BJ (cell line): ENCODE data around the gene SIRPD. TPM values are rescaled to one million over a fixed set of nuclear protein-coding genes. Genes with fewer than 3 reads are reported as not detected.

Experiments used
- CTCF ChIA-PET: fragments of 350-600 bp; formaldehyde crosslinking; extraction: SDS; loops from one replicate; lab custom pipeline; 2021; ENCODE audit warnings: antibody characterized with exemption, inconsistent platforms; lab: Yijun Ruan, JAX
- POLR2A ChIA-PET: fragments of 300-600 bp; sonication (Branson Sonifier 250); formaldehyde crosslinking; extraction: SDS; loops from one replicate; lab custom pipeline; 2021; ENCODE audit warnings: antibody characterized with exemption; lab: Charles Lee
- DNase-seq: peaks from one replicate; pipeline ENCODE4 v3.0.0-alpha.2; 2011; ENCODE audit warnings: low read depth
- H3K27me3 ChIP-seq: 2 replicates; pipeline ENCODE4 v1.6.0; 2011; ENCODE audit warnings: low read length; ENCODE audit not compliant: control insufficient read depth, insufficient read depth
- H3K36me3 ChIP-seq: 2 replicates; pipeline ENCODE4 v1.5.1; 2011; ENCODE audit warnings: low read length; ENCODE audit not compliant: control insufficient read depth, insufficient read depth
- H3K4me3 ChIP-seq: 2 replicates; pipeline ENCODE4 v1.5.1; 2011; ENCODE audit warnings: low read depth, mild to moderate bottlenecking, control low read depth, low read length
- CTCF ChIP-seq: IDR thresholded peaks from 2 replicates; pipeline ENCODE4 v1.5.1; 2011; ENCODE audit warnings: low read depth, mild to moderate bottlenecking, control low read depth, inconsistent platforms, low read length, moderate library complexity; ENCODE audit not compliant: insufficient read depth
- polyA plus RNA-seq: library from polyadenylated mRNA; depleted of rRNA; stranded (reverse); fragments of >200 nt; gene quantifications from 2 replicates; pipeline ENCODE4 v1.2.3, GENCODE V29; 2011

SIRPD gene
- polyA plus RNA-seq, 1 experiment = not detected

- POLR2A ChIA-PET = no interaction called here
- Histone ChIP-seq H3K36me3 (no peaks in the 10 kb centered on the region), H3K27me3 (peaks cover 7% of the 10 kb centered on the region), H3K4me3 (no peak overlapping the region)
- no peak for DNase-seq
- CTCF ChIA-PET = interaction anchor here (0.5 kb wide), 1 partner anchor 9 kb away, joined by 3 read pairs; no protein-coding TSS in a partner anchor
- TF ChIP-seq CTCF = no peak
Measured at GRCh38 chr20:1517010-1517409, 40.5 kb downstream of the SIRPD start.

- no peak for TF ChIP-seq CTCF
- no peak for DNase-seq
- H3K36me3 ChIP-seq = no peaks in the 10 kb centered on the region
- POLR2A ChIA-PET = no interaction called here
- no peak overlapping the region for H3K4me3 ChIP-seq
- H3K27me3 ChIP-seq = peaks cover 7% of the 10 kb centered on the region
- CTCF ChIA-PET = interaction anchor here (0.5 kb wide), 1 partner anchor 712 kb away, joined by 3 read pairs; no protein-coding TSS in a partner anchor
Measured at GRCh38 chr20:1513801-1514200, 43.7 kb downstream of the SIRPD start.

GRCh38 chr20:1509237-1509636, 48.3 kb downstream of the SIRPD start:
- ChIA-PET CTCF (interaction anchor here (0.6 to 1.2 kb wide), 6 partner anchors 9 to 291 kb away, joined by 3 read pairs; no protein-coding TSS in a partner anchor), POLR2A (no interaction called here)
- Histone ChIP-seq H3K27me3 (peaks cover 5% of the 10 kb centered on the region), H3K4me3 (no peak overlapping the region), H3K36me3 (no peaks in the 10 kb centered on the region)
- no peak for DNase-seq
- peak; percentile 41 for TF ChIP-seq CTCF

GRCh38 chr20:1508574-1508973, 48.9 kb downstream of the SIRPD start:
- no peak for DNase-seq
- CTCF ChIA-PET = interaction anchor here (0.6 to 7.3 kb wide), 3 partner anchors 33 to 292 kb away, joined by 3 to 71 read pairs (median 3); partner anchors contain the start of gene NSFL1C
- Histone ChIP-seq H3K27me3 (peaks cover 5% of the 10 kb centered on the region), H3K36me3 (no peaks in the 10 kb centered on the region), H3K4me3 (no peak overlapping the region)
- POLR2A ChIA-PET = no interaction called here
- TF ChIP-seq CTCF = no peak

GRCh38 chr20:1507276-1507675, 50.2 kb downstream of the SIRPD start:
- POLR2A ChIA-PET = no interaction called here
- Histone ChIP-seq H3K4me3 (no peak overlapping the region), H3K27me3 (peaks cover 6% of the 10 kb centered on the region), H3K36me3 (no peaks in the 10 kb centered on the region)
- CTCF ChIA-PET = interaction anchor here (0.9 to 7.3 kb wide), 5 partner anchors 16 to 379 kb away, joined by 3 to 71 read pairs (median 3); partner anchors contain the start of gene NSFL1C
- DNase-seq = no peak
- no peak for TF ChIP-seq CTCF
